GM12878 (cell line): ENCODE results near the gene DDX54. TPM values are rescaled to one million over a fixed set of nuclear protein-coding genes. Genes with fewer than 3 reads are reported as not detected.
A peak's percentile ranks its signal among the peaks of the same experiment; 100 is the strongest.

ENCODE experiments used
- CBFB ChIP-seq: IDR thresholded peaks from 2 replicates; pipeline ENCODE4 v1.6.1; 2016; ENCODE audit warnings: antibody characterized with exemption, low read depth
- DPF2 ChIP-seq: fragments of 450-650 bp; IDR thresholded peaks from 2 replicates; pipeline ENCODE4 v1.6.1; 2017; ENCODE audit warnings: mild to moderate bottlenecking
- EED ChIP-seq: sonication (generic); IDR thresholded peaks from 2 replicates; pipeline ENCODE4 v1.6.1; 2016; ENCODE audit warnings: antibody characterized with exemption, low read depth
- MLLT1 ChIP-seq: fragments of 450-650 bp; IDR thresholded peaks from 2 replicates; pipeline ENCODE4 v1.6.1; 2016; ENCODE audit warnings: mild to moderate bottlenecking
- RCOR1 ChIP-seq: conservative IDR thresholded peaks from 2 replicates; pipeline ENCODE4 v1.6.1; 2012; ENCODE audit warnings: low read depth, low read length, improper control_type of control experiment
- RUNX3 ChIP-seq: IDR thresholded peaks from 2 replicates; pipeline ENCODE4 v1.6.1; 2012; ENCODE audit warnings: low read length, inconsistent platforms
- SMARCA5 ChIP-seq: fragments of 450-650 bp; IDR thresholded peaks from 2 replicates; pipeline ENCODE4 v1.6.1; 2017; ENCODE audit warnings: mild to moderate bottlenecking
- YBX1 ChIP-seq: fragments of 450-650 bp; IDR thresholded peaks from 2 replicates; pipeline ENCODE4 v1.6.1; 2016; ENCODE audit warnings: antibody characterized with exemption
- polyA plus RNA-seq, 11 experiments: library from polyadenylated mRNA; depleted of rRNA in 4 of 11; unstranded in 6 of 11; stranded (reverse) in 5 of 11; fragments of >200 nt; fragmentation: Nextera tagmentation in 4 of 11; fragmentation: Illumina TruSeq in 1 of 11; extraction: Ambion mirVana in 4 of 11; extraction: Trizol in 1 of 11; gene quantifications; 1 replicate in 1 of 11; 2 replicates in 10 of 11; pipeline versions ENCODE4 v1.2.1 to v1.2.3, GENCODE V29; 2011 to 2016; ENCODE audit warnings: inconsistent platforms in 2 of 11, missing spikeins in 2 of 11, low read depth in 1 of 11
- total RNA-seq, 4 experiments: library from RNA; depleted of rRNA in 3 of 4; stranded (reverse); fragments of >200 nt in 3 of 4; fragmentation: Illumina TruSeq in 1 of 4; extraction: Trizol in 1 of 4; gene quantifications; 2 replicates each; pipeline versions ENCODE4 v1.2.1 to v1.2.3, GENCODE V29; 2013 to 2021
- TF ChIP-seq, protein P1 (sequence below): IDR thresholded peaks from 2 replicates; pipeline ENCODE4 v1.6.1; 2012; ENCODE audit warnings: low read depth, low read length, improper control_type of control experiment

DDX54 gene
- total and polyA plus RNA-seq, 10 of the 15 experiments (the other 5 are each of a cell fraction or from before 2014, with no cell fraction given), result 1.9 to 115 (median 56.3) TPM

DNA sequence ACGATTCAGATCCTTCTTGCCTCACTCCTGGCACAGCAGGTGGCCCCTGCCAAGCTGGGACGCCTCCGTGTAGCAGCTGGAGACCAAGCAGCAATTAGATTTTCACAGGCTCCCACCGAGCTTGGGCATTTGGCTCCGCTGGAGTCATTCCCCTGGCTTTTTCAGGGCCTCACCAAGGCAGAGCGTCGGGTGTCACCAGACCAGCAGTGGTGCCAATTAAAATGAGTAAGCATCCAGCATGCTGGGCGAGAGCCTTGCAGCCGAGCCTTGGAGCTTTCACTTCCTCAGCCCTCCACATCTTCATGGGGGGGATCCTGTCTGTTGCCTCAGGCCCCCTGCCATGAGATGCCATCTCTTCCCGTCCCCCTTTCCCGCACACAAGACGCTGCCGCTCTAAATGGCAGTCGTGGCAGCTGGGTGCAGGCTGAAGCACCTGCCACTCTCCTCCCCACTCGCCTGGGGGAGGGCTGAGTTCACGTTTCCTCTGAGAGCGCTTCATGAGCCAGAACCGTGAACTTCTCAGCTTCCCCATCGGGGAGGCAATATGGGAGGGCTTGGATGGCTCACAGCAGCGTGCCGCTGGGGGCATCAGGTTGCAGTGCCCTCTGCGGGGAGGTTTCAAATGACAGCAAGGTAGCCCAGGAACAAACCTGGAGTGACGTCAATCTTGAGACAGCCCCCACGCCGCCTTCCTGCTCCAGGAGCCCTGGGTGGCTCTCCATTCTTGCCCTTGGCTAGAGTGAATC lies 47.7 kb upstream of the DDX54 start (continued):
- TF ChIP-seq, protein P1, sequence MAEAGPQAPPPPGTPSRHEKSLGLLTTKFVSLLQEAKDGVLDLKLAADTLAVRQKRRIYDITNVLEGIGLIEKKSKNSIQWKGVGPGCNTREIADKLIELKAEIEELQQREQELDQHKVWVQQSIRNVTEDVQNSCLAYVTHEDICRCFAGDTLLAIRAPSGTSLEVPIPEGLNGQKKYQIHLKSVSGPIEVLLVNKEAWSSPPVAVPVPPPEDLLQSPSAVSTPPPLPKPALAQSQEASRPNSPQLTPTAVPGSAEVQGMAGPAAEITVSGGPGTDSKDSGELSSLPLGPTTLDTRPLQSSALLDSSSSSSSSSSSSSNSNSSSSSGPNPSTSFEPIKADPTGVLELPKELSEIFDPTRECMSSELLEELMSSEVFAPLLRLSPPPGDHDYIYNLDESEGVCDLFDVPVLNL, result no peak
- TF ChIP-seq RCOR1 (no peak), YBX1 (no peak), SMARCA5 (no peak), DPF2 (peak; percentile 86), CBFB (no peak), RUNX3 (no peak), MLLT1 (peak; percentile 33; the same call in 1 of the 2 replicates), EED (peak; percentile 67)
